ENCODE measurements around the gene C1QTNF4. TPM values are rescaled to one million over a fixed set of nuclear protein-coding genes. Genes with fewer than 3 reads are reported as not detected.
A peak's percentile ranks its signal among the peaks of the same experiment; 100 is the strongest.

Gene C1QTNF4
- total and polyA plus RNA-seq, 10 of the 15 experiments (the other 5 are each of a cell fraction or from before 2014, with no cell fraction given) = 0.06 TPM; not detected in 9

GRCh38 chr11:47617417-47617809, 23.2 kb upstream of the C1QTNF4 start:
- no peaks in the 10 kb centered on the region for H3K79me2 ChIP-seq (ENCODE audit: control insufficient read depth, insufficient read depth, low read length)
- intact Hi-C loops (cut with micrococcal nuclease; ENCODE audit: unreplicated experiment) (no loop called here), in situ Hi-C loops (cut with MboI) (no loop called here)
- ATAC-seq = no peak
- peaks cover 12% of the 10 kb centered on the region; the same call in 1 of the 2 replicates for H3K4me1 ChIP-seq (ENCODE audit: control insufficient read depth, insufficient read depth, low read length)
- no peak overlapping the region for H3K9ac ChIP-seq (ENCODE audit: control insufficient read depth, insufficient read depth, low read length)
- no peak overlapping the region for H3K4me3 ChIP-seq
- H3K27ac ChIP-seq (ENCODE audit: control insufficient read depth, insufficient read depth) = peak overlapping the region; percentile 8; the same call in 1 of the 2 replicates
- no peaks in the 10 kb centered on the region for H3K9me3 ChIP-seq (replicated peaks; ENCODE audit: control insufficient read depth, insufficient read depth, low read length)
- 0% methylated on average over 3 of the region's 3 CpGs for WGBS (ENCODE audit: insufficient coverage, insufficient replicate concordance, low lambda C conversion rate, missing lambda C conversion rate)
- DNase-seq (ENCODE audit: low read depth, low spot score) = no peak
- CTCF ChIA-PET = interaction anchor here (0.6 to 2.6 kb wide), 14 partner anchors 10 to 466 kb away, joined by 3 to 13 read pairs (median 3); partner anchors contain the start of gene KBTBD4
- POLR2A ChIA-PET = no interaction called here
- no TSS peak for BruUV-seq (replicated peaks)
- peaks cover 2 to 22% of the 10 kb centered on the region in 2 experiments; a peak in 3 of 4 replicates for H3K36me3 ChIP-seq (ENCODE audit: control insufficient read depth in 2 of 2, insufficient read depth in 2 of 2, low read length in 1 of 2)
- no peak overlapping the region for H2AFZ ChIP-seq (ENCODE audit: control insufficient read depth, low read depth, low read length)
- TF ChIP-seq PML (IDR thresholded peaks at IDR 0.05; ENCODE audit: low read length) = peak; percentile 45; the same call in 1 of the 2 replicates
- peak; percentile 73 for TF ChIP-seq RUNX3 (IDR thresholded peaks at IDR 0.05; ENCODE audit: low read length)
- TF ChIP-seq NBN (IDR thresholded peaks at IDR 0.05) = no peak
- H3K4me2 ChIP-seq (ENCODE audit: control insufficient read depth, insufficient read depth) = no peak overlapping the region
- SMC1A ChIA-PET (ENCODE audit: uncharacterized antibody, unreplicated experiment) = interaction anchor here (1.0 to 1.7 kb wide), 5 partner anchors 38 to 243 kb away, joined by 3 to 6 read pairs (median 3); partner anchors contain the start of genes KBTBD4 and NDUFS3
- H3K27me3 ChIP-seq (replicated peaks in 1 of 2; ENCODE audit: control insufficient read depth in 2 of 2, insufficient read depth in 2 of 2, low read length in 1 of 2) = no peaks in the 10 kb centered on the region
- FAIRE-seq = no peak
- RAD21 ChIA-PET (ENCODE audit: unreplicated experiment) = interaction anchor here (0.7 to 1.8 kb wide), 4 partner anchors 10 to 163 kb away, joined by 3 to 5 read pairs (median 4); partner anchors contain the start of genes KBTBD4 and NDUFS3
- no peaks in the 10 kb centered on the region for H4K20me1 ChIP-seq (ENCODE audit: control insufficient read depth, insufficient read depth)

DNA sequence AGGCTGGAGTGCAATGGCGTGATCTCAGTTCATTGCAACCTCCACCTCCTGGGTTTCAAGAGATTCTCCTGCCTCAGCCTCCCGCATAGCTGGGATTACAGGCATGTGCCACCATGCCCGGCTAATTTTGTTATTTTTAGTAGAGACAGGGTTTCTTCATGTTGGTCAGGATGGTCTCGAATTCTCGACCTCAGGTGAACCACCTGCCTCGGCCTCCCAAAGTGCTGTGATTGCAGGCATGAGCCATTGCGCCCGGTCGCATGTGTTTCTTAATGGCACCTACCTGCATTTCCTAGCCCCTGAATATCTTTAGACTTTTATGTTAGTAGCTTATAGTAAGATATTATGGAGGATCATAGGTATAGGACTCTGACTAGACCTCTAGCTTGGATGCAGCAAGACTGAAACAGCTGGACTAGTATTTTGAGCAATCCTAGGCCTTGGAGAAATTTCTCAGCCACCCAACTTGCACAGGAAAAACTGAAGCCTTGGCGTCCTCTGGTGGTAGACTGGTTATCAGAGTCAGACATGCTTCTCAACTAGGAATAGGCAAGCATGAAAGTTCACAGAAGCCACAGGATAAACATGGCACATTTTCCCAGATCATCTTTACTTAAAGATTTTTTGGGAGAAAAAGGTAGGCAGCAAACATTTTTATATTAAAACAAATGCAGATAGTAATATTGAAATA, 22.7 kb upstream of the C1QTNF4 start:
- DNase-seq (ENCODE audit: low read depth, low spot score) (no peak), ATAC-seq (peak; percentile 78), FAIRE-seq (peak; percentile 41)
- TF ChIP-seq ZZZ3 (IDR thresholded peaks at IDR 0.05; ENCODE audit: control insufficient read depth, insufficient read length, low read depth) (no peak), SMAD5 (IDR thresholded peaks at IDR 0.05; ENCODE audit: low read depth) (no peak), TAF1 (IDR thresholded peaks at IDR 0.05; ENCODE audit: borderline replicate concordance, low read depth, low read length) (no peak)
- TF ChIP-seq, protein P1, sequence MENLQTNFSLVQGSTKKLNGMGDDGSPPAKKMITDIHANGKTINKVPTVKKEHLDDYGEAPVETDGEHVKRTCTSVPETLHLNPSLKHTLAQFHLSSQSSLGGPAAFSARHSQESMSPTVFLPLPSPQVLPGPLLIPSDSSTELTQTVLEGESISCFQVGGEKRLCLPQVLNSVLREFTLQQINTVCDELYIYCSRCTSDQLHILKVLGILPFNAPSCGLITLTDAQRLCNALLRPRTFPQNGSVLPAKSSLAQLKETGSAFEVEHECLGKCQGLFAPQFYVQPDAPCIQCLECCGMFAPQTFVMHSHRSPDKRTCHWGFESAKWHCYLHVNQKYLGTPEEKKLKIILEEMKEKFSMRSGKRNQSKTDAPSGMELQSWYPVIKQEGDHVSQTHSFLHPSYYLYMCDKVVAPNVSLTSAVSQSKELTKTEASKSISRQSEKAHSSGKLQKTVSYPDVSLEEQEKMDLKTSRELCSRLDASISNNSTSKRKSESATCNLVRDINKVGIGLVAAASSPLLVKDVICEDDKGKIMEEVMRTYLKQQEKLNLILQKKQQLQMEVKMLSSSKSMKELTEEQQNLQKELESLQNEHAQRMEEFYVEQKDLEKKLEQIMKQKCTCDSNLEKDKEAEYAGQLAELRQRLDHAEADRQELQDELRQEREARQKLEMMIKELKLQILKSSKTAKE (IDR thresholded peaks at IDR 0.05; ENCODE audit: low read depth, poor library complexity, severe bottlenecking) = peak; percentile 26
- TF ChIP-seq, protein P2, sequence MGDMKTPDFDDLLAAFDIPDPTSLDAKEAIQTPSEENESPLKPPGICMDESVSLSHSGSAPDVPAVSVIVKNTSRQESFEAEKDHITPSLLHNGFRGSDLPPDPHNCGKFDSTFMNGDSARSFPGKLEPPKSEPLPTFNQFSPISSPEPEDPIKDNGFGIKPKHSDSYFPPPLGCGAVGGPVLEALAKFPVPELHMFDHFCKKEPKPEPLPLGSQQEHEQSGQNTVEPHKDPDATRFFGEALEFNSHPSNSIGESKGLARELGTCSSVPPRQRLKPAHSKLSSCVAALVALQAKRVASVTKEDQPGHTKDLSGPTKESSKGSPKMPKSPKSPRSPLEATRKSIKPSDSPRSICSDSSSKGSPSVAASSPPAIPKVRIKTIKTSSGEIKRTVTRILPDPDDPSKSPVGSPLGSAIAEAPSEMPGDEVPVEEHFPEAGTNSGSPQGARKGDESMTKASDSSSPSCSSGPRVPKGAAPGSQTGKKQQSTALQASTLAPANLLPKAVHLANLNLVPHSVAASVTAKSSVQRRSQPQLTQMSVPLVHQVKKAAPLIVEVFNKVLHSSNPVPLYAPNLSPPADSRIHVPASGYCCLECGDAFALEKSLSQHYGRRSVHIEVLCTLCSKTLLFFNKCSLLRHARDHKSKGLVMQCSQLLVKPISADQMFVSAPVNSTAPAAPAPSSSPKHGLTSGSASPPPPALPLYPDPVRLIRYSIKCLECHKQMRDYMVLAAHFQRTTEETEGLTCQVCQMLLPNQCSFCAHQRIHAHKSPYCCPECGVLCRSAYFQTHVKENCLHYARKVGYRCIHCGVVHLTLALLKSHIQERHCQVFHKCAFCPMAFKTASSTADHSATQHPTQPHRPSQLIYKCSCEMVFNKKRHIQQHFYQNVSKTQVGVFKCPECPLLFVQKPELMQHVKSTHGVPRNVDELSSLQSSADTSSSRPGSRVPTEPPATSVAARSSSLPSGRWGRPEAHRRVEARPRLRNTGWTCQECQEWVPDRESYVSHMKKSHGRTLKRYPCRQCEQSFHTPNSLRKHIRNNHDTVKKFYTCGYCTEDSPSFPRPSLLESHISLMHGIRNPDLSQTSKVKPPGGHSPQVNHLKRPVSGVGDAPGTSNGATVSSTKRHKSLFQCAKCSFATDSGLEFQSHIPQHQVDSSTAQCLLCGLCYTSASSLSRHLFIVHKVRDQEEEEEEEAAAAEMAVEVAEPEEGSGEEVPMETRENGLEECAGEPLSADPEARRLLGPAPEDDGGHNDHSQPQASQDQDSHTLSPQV (IDR thresholded peaks at IDR 0.05) = 0 out of 2 replicates have a peak, but pooled peaks have one; percentile 41

More for the DNA sequence above, 22.7 kb upstream of the C1QTNF4 start:
- BruUV-seq (replicated peaks) = no TSS peak
- ChIA-PET POLR2A (no interaction called here), SMC1A (ENCODE audit: uncharacterized antibody, unreplicated experiment) (interaction anchor here (0.6 to 1.7 kb wide), 7 partner anchors 38 to 242 kb away, joined by 3 to 6 read pairs (median 3); partner anchors contain the start of genes KBTBD4 and NDUFS3), CTCF (interaction anchor here (0.6 to 2.6 kb wide), 17 partner anchors 9 to 466 kb away, joined by 3 to 13 read pairs (median 4); partner anchors contain the start of gene KBTBD4), RAD21 (ENCODE audit: unreplicated experiment) (interaction anchor here (0.7 to 1.8 kb wide), 4 partner anchors 10 to 162 kb away, joined by 3 to 5 read pairs (median 4); partner anchors contain the start of genes KBTBD4 and NDUFS3)
- Histone ChIP-seq H3K27me3 (replicated peaks in 1 of 2; ENCODE audit: control insufficient read depth in 2 of 2, insufficient read depth in 2 of 2, low read length in 1 of 2) (no peaks in the 10 kb centered on the region), H3K36me3 (ENCODE audit: control insufficient read depth in 2 of 2, insufficient read depth in 2 of 2, low read length in 1 of 2) (peaks cover under 1 to 21% of the 10 kb centered on the region in 2 experiments; a peak in 3 of 4 replicates), H3K9ac (ENCODE audit: control insufficient read depth, insufficient read depth, low read length) (no peak overlapping the region), H3K9me3 (replicated peaks; ENCODE audit: control insufficient read depth, insufficient read depth, low read length) (no peaks in the 10 kb centered on the region), H3K27ac (ENCODE audit: control insufficient read depth, insufficient read depth) (no peak overlapping the region), H3K4me1 (ENCODE audit: control insufficient read depth, insufficient read depth, low read length) (peaks cover 13% of the 10 kb centered on the region; the same call in 1 of the 2 replicates), H2AFZ (ENCODE audit: control insufficient read depth, low read depth, low read length) (no peak overlapping the region), H3K4me2 (ENCODE audit: control insufficient read depth, insufficient read depth) (no peak overlapping the region), H3K79me2 (ENCODE audit: control insufficient read depth, insufficient read depth, low read length) (no peaks in the 10 kb centered on the region), H4K20me1 (ENCODE audit: control insufficient read depth, insufficient read depth) (no peaks in the 10 kb centered on the region), H3K4me3 (no peak overlapping the region)
- in situ Hi-C loops (cut with MboI) (no loop called here), intact Hi-C loops (cut with micrococcal nuclease; ENCODE audit: unreplicated experiment) (no loop called here)
- WGBS (ENCODE audit: insufficient coverage, insufficient replicate concordance, low lambda C conversion rate, missing lambda C conversion rate) = 89% methylated on average over 10 of the region's 10 CpGs
